AG10803 (cell line): ENCODE measurements around the gene GUCY2C.
"Not testable (repeated sequence)": the region's sequence is repeated elsewhere in the genome, so short reads cannot be mapped to it uniquely, and the experiment has no call there.

Experiments
- DNase-seq: peaks from one replicate; pipeline ENCODE4 v3.0.0; 2010; ENCODE audit warnings: low read depth
- H3K4me3 ChIP-seq: 2 replicates; pipeline ENCODE4 v1.5.1; 2011; ENCODE audit warnings: mild to moderate bottlenecking, low read length, control low read depth
- TF ChIP-seq, protein P1 (sequence below): conservative IDR thresholded peaks from 2 replicates; pipeline ENCODE4 v1.5.1; 2011; ENCODE audit warnings: mild to moderate bottlenecking, low read length, control low read depth, inconsistent platforms

The GUCY2C gene

DNA sequence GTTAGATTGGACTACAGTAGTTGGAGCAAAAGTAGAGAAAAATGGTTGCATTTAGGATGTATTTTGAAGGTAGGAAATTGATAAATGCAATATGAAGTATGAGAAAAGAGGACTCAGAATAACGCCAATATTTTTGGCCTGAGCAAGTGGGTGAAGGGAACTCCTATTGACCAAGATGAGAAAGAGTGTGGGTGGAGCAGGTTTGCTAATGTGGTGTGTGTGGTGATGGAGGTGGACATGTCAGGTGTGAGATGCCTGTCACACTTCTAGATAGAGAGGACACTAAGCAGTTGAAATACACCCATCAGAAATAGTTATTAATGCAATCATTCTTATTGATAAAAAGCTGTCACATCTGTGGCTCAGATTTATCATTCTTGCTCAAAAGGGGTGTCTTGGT, 7.3 kb downstream of the GUCY2C start:
- DNase-seq, result no peak
- no peak overlapping the region for H3K4me3 ChIP-seq
- TF ChIP-seq, protein P1, sequence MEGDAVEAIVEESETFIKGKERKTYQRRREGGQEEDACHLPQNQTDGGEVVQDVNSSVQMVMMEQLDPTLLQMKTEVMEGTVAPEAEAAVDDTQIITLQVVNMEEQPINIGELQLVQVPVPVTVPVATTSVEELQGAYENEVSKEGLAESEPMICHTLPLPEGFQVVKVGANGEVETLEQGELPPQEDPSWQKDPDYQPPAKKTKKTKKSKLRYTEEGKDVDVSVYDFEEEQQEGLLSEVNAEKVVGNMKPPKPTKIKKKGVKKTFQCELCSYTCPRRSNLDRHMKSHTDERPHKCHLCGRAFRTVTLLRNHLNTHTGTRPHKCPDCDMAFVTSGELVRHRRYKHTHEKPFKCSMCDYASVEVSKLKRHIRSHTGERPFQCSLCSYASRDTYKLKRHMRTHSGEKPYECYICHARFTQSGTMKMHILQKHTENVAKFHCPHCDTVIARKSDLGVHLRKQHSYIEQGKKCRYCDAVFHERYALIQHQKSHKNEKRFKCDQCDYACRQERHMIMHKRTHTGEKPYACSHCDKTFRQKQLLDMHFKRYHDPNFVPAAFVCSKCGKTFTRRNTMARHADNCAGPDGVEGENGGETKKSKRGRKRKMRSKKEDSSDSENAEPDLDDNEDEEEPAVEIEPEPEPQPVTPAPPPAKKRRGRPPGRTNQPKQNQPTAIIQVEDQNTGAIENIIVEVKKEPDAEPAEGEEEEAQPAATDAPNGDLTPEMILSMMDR, result no peak

DNA sequence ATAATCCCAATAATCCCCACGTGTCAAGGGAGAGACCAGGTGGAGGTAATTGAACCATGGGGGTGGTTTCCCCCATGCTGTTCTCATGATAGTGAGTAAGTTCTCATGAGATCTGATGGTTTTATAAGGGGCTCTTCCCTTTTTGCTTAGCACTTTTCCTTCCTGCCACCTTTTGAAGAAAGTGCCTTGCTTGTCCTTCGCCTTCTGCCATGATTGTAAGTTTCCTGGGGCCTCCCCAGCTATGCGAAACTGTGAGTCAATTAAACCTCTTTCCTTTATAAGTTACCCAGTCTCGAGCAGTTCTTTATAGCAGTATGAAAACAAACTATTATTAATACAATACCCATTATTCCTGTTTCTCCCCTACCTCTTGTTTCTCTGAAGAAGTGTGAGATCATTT, 14.2 kb downstream of the GUCY2C start:
- not testable (repeated sequence) for DNase-seq, H3K4me3 ChIP-seq

DNA sequence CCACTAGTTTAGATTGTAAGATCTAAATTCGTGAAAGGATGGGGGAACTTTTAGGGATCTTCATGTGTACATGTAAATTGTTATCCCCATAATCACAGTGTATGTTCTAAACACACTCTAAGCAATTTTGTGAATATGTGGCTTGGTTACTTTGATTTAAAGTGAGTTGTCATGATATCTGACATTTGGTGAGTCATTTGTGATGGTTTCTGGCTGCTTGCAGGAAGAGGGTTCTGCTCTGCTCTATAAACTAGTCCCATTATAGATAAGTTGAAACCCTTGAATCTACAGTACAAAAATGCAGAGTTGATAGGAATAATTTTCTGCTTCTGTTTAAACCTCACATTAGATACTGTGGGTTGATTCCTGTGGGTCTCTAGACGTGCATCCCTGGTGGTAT, 14.8 kb downstream of the GUCY2C start:
- no peak for DNase-seq
- H3K4me3 ChIP-seq, result no peak overlapping the region
- TF ChIP-seq, protein P1, result no peak

DNA sequence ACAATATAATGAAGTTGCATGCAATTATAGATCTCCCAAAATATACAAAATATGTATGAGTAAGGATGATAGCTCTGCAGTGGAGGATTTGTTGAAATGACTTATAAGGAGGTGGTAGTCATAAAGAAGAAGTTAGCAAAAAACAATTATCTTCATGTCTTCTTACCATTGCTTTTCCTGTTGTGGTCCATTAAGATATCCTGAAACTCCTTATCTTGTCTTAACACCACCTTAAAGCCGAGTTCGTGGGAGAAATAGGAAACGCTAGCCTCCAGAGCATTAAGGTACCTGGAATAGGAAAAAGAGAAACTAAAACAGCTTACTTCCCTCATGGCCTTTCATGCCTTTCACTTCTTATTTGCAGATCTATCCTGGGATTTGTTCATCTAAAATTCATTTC, 15.2 kb downstream of the GUCY2C start:
- DNase-seq, result no peak
- TF ChIP-seq, protein P1, result no peak
- no peak overlapping the region for H3K4me3 ChIP-seq

DNA sequence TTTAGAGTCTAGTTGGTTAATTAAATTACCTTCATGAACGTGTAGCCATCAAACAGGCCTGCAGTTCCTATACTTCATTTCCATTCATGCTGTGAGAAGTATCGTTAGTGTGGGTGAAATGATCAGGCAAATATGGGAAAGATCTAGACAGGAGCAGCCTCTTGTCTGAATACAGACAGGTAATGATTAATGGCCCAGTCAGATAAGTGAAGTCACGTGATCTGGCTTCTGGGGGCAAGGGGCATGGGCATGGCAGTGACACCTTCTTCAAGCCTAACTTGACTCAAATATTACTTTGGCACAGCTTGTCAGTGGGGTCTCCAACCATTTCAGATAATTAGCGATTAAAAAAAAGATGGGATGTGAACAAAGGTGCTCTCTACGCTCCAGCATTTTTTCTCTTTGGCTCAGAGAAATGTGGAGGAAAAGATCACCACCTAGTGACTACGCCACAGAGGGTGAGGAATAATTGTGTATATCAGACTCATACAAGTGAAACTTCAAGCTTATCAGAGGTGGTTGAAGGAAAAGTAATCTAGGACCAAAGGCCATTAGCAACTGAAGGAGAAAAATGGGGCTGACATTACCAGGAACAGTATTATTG, 17.8 kb downstream of the GUCY2C start:
- TF ChIP-seq, protein P1, result no peak
- H3K4me3 ChIP-seq, result no peak overlapping the region
- DNase-seq, result no peak

DNA sequence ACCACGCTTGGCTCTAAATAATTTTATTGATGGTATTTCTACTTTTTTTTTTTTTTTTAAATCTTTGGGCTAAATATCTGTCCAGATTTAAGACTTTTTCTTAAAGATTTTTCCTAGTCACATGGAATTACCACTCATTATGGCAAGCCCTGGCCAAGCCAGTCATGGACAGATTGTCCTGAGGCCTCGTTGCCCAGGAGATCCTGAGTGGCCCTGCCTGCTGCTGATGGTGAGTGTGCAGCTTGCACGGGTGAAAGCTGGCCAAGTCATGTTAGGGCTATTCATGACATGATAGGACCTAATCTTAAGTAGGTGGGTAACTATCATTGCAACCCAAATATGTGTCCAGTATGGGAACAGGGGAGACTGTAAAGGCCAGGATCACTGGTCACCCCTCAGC, 27.8 kb downstream of the GUCY2C start:
- TF ChIP-seq, protein P1, result no peak
- DNase-seq, result no peak
- no peak overlapping the region for H3K4me3 ChIP-seq

DNA sequence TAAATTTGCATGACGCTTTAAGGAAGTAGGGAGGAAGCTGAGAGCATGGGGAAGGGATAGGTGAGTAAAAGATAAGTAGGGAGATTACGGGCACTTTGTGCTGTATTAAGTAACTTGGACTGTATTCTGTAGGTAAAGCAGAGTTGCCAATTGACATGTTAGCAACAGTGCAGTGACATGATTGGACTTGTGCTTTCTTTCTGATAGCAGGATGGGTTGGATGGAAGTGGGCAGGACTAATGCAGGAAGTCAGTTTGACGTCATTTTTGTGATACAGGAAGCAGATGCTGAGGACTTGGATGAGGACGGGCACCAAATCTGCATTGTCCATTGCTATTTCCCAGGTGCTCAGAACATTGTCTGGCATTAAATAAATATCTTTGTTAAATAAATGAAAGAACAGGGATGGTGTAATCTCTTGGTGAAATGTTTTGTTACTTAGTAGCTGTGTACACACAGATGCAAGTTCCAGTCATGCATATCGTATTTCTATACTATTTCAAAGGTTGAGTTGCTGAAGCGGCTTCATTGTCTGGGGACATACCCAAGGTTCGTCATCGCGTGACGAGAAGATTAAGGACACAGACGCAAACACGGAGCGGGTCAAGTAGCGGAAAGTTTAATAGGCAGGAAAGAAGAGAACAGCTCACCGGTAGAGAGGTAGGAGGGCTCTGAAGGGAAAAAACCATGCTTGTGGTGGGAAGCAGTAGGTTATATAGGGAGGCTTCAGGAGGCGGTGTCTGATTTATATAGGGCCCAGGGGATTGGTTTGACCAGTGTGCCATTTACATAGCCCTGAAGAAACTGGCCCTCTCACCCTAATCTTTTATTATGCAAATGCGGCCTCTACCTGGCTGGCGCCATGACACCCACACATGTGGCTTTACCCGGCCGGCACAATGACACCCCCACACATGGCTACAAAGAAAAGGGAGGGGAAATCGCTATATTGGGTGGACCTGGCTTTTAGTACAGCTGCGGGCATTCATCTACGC, 30.7 kb downstream of the GUCY2C start:
- DNase-seq, result no peak
- TF ChIP-seq, protein P1, result no peak
- no peak overlapping the region for H3K4me3 ChIP-seq
